Colonic mucosa (tissue), 4 donors: ENCODE data around the gene RAPSN. TPM values are rescaled to one million over a fixed set of nuclear protein-coding genes. Genes with fewer than 3 reads are reported as not detected.

Experiments used
- DNase-seq: peaks from one replicate; pipeline ENCODE4 v3.0.0-alpha.2; 2020
- H3K27ac ChIP-seq: fragments of 200-600 bp; one replicate; pipeline ENCODE4 v1.8.0; 2021
- H3K27me3 ChIP-seq: fragments of 200-600 bp; one replicate; pipeline ENCODE4 v1.8.0; 2021
- H3K36me3 ChIP-seq: fragments of 200-600 bp; one replicate; pipeline ENCODE4 v1.8.0; 2021
- H3K4me1 ChIP-seq: fragments of 200-600 bp; one replicate; pipeline ENCODE4 v1.8.0; 2021; ENCODE audit warnings: mild to moderate bottlenecking
- H3K4me3 ChIP-seq: fragments of 200-600 bp; one replicate; pipeline ENCODE4 v1.8.0; 2021
- H3K9ac ChIP-seq, 2 donors: one replicate each; pipeline ENCODE4 v1.7.0; 2013; ENCODE audit warnings: control low read depth in 2 of 2, low read depth in 2 of 2, low read length in 2 of 2
- H3K9me3 ChIP-seq: fragments of 200-600 bp; one replicate; pipeline ENCODE4 v1.8.0; 2021
- intact Hi-C: fragments of 100-400 bp; cut with DNase I; formaldehyde crosslinking; loops from one replicate; pipeline ENCODE4 v1.14.1; 2022
- total RNA-seq, 2 donors: library from RNA; stranded (reverse); fragmentation: NEBNext Ultra II Directional in 1 of 2; extraction: Animal tissue kit (Norgen Biotek cat#: 25700) in 1 of 2; gene quantifications; one replicate each; pipeline ENCODE4 v1.2.1, GENCODE V29; 2021
- TF ChIP-seq, protein P1 (sequence below): fragments of 200-600 bp; IDR thresholded peaks from one replicate; pipeline ENCODE4 v1.8.0; 2022; ENCODE audit warnings: antibody characterized with exemption, mild to moderate bottlenecking
- donor health status: healthy.
- donor health status: DM: no; HTN: no; CAD: no.
- donor health status: DM: no; HTN: no; CAD: no.

RAPSN gene
- total RNA-seq, 2 donors from 2014 or later, result not detected

DNA sequence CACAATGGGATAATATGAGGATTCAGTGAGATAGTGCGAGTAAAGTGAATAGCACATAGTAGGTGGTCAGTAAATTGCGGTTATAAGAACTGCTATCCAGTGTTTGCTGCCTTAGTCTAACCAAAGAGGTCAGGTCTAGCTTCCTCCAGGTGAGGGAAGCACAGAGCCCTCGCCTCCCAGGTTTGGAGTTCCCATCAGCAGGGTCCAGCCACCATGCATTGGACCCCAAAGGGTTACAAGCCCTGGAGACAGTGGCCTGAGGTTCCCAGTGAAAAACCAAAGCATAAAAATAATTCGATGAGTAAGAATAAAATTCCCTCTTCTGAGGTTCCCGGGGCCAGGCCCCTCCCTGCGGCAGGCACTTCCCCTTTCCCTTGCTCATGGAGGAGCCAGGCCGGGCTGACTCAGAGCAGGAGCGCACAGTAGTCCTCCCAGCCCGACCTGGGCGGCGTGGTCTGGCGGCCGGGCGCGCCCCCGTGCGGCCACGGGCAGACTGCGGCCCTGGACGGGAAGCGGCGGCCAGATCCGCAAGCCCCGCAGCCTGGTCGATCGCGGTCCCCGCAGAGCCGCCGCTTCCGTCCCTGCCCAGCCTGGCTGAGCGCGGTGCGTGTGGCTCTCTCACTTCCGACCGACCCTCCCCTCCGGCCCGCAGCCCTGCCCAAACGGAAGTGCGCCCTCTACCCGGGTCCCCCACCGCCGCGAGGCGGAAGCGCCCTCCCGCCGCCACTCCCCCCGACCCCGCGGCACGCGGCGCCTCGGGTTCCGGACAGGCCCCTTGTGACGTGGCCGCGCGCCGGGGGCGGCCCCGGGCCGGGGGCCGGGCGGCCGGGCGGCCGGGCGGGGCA is 41.0 kb downstream of the RAPSN start, which contains the start of gene SLC39A13:
SLC39A13 (plus strand) TSS at position 845 of the 845 bp plus-strand sequence. CDS start 1,505 bp downstream, outside the sequence.
- TF ChIP-seq, protein P1, sequence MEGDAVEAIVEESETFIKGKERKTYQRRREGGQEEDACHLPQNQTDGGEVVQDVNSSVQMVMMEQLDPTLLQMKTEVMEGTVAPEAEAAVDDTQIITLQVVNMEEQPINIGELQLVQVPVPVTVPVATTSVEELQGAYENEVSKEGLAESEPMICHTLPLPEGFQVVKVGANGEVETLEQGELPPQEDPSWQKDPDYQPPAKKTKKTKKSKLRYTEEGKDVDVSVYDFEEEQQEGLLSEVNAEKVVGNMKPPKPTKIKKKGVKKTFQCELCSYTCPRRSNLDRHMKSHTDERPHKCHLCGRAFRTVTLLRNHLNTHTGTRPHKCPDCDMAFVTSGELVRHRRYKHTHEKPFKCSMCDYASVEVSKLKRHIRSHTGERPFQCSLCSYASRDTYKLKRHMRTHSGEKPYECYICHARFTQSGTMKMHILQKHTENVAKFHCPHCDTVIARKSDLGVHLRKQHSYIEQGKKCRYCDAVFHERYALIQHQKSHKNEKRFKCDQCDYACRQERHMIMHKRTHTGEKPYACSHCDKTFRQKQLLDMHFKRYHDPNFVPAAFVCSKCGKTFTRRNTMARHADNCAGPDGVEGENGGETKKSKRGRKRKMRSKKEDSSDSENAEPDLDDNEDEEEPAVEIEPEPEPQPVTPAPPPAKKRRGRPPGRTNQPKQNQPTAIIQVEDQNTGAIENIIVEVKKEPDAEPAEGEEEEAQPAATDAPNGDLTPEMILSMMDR, result peak; percentile 75
- peak within 1 kb of the TSS; percentile 60 for H3K4me3 ChIP-seq

DNA sequence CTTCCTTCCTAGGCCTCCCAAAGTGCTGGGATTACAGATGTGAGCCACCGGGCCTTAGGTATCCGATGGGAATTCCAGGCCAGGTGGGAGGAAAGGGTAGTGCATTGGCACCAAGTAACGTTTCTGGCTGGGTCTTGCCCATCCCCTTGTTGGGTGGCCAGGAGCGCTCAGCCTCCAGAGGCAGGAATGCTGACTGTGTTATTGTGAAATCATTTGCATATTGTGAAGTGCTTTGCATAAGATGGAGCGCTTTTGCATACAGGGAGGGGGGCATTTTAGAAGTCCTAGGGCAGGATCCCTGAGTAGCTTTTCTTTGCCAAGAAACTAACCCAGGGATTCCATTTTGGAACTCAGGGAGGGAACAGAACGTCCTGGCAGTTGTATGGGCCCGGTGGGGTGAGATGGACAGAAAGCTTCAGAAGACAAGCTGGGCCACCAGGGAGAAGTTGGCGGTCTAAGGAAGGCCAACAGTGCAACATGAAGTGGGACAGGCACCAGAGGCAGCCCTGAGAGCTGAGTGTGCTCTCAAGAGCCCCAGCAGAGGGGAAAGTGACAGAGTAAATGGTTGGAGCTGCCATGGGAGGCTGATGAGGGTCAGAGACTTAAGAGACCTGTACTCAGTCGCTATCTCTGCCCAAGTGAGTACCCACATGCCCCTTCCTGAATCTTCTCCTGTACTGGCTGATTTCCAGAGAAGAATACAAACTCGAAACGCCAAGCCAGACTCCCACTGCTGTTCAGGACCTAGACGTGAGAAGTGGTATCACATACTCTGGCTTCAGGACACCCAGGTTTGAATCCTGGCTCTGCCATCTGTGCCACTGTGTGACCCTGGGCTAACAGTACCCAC is 41.8 kb downstream of the RAPSN start:
- Histone ChIP-seq H3K4me3 (peak overlapping the region; percentile 46), H3K36me3 (no peaks in the 10 kb centered on the region), H3K27me3 (no peaks in the 10 kb centered on the region), H3K4me1 (no peaks in the 10 kb centered on the region), H3K9ac (peak overlapping the region; percentile 85 to 98), H3K27ac (peak overlapping the region; percentile 94), H3K9me3 (no peaks in the 10 kb centered on the region)
- intact Hi-C loops, result no loop called here
- no peak for DNase-seq
- TF ChIP-seq, protein P1, result no peak

More for the DNA sequence above, 41.0 kb downstream of the RAPSN start, which contains the start of gene SLC39A13:
- Histone ChIP-seq H3K9ac (peak within 1 kb of the TSS; percentile 92 to 98), H3K36me3 (no peaks in the 10 kb centered on the region), H3K27ac (peak within 1 kb of the TSS; percentile 94), H3K4me1 (no peaks in the 10 kb centered on the region), H3K9me3 (no peaks in the 10 kb centered on the region), H3K27me3 (no peaks in the 10 kb centered on the region)
- intact Hi-C loops, result no loop called here
- DNase-seq, result peak; percentile 93

DNA sequence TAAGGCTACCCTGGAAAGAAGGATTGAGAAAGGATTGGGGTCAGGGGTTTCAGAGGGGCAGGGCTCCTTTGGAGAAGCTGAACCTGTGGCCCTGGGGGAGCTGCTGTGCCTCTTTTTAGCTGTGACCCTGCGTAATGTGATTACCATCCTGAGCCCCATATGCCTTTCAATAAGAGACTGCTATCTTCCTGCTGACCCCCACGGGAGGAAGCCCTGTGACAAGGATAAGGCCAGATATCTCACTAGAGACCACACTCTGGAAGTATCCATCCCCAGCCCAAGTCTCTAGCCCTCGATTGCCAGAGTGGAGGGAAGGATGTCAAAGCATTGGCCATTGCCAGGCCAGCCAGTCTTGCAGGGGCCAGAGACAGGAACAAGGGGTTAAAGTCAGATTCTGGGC is 45.4 kb downstream of the RAPSN start:
- no peak for DNase-seq
- H3K9me3 ChIP-seq, result no peaks in the 10 kb centered on the region
- H3K27ac ChIP-seq, result no peak overlapping the region
- H3K27me3 ChIP-seq, result no peaks in the 10 kb centered on the region
- H3K9ac ChIP-seq, result no peak overlapping the region
- TF ChIP-seq, protein P1, result no peak
- intact Hi-C loops, result no loop called here
- no peaks in the 10 kb centered on the region for H3K36me3 ChIP-seq
- H3K4me3 ChIP-seq, result no peak overlapping the region
- H3K4me1 ChIP-seq, result peaks cover 5% of the 10 kb centered on the region

DNA sequence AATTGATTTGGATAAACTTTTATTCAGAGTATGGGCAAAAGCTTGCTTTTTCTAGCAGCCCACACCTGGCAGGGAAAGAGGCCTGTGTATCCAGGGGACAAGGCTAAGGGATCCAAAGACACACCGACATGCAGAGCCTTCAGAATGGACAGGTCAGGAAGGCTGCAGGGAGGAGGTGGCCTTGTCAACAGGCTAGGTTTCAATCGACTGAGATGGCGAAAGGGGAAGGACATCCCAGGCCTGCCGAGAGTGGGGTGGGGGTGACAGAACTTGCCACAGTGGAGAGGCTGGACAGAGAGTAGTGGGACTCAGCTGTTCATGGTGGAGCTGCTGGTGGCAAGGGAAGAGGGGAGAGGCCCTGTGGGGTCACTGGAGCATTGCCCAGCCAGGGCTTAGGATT is 45.8 kb downstream of the RAPSN start:
- Histone ChIP-seq H3K9ac (no peak overlapping the region), H3K27ac (no peak overlapping the region), H3K4me3 (no peak overlapping the region), H3K4me1 (peaks cover 5% of the 10 kb centered on the region), H3K27me3 (no peaks in the 10 kb centered on the region), H3K36me3 (no peaks in the 10 kb centered on the region), H3K9me3 (no peaks in the 10 kb centered on the region)
- DNase-seq, result no peak
- intact Hi-C loops, result no loop called here
- TF ChIP-seq, protein P1, result no peak

DNA sequence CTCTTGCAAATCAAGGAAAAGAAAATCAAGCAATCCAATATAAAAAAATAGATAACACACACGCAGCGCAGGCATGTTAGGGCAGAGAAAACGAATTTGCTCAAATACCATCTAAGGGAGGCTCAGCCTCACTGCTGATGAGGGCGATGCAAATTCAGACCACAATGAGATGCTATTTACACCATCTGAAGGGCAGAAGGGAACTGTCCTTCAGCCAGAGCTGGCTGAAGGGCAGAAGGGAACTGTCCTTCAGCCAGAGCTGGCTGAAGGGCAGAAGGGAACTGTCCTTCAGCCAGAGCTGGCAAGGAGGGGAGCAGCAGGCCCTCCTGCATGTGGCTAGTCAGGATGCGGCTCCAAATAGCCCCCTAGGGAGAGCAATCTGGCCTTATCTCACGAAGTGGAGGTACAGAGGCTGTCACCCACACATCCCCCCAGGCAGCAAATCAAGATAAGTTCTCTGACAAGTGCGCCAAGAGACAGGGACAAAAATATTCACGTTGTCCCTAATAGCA is 48.1 kb downstream of the RAPSN start:
- no peaks in the 10 kb centered on the region for H3K27me3 ChIP-seq
- peak overlapping the region; percentile 57 for H3K27ac ChIP-seq
- intact Hi-C loops, result no loop called here
- H3K9me3 ChIP-seq, result no peaks in the 10 kb centered on the region
- no peak for DNase-seq
- peak overlapping the region in 1 of 2 donors; percentile 70 for H3K9ac ChIP-seq
- H3K36me3 ChIP-seq, result no peaks in the 10 kb centered on the region
- peaks cover 5% of the 10 kb centered on the region for H3K4me1 ChIP-seq
- TF ChIP-seq, protein P1, result no peak
- H3K4me3 ChIP-seq, result peak overlapping the region; percentile 42
